ENCODE measurements around the gene ARRB1. TPM values are rescaled to one million over a fixed set of nuclear protein-coding genes. Genes with fewer than 3 reads are reported as not detected.
A peak's percentile ranks its signal among the peaks of the same experiment; 100 is the strongest.

ARRB1 gene
- total and polyA plus RNA-seq, 10 donors = 11.6 to 139 (median 78.1) TPM

- TF ChIP-seq POLR2AphosphoS5 (IDR thresholded peaks at IDR 0.05) (no peak), CTCF (IDR thresholded peaks at IDR 0.05 in 8 of 11, conservative IDR thresholded peaks at IDR 0.05 in 3 of 11) (no peak), POLR2A (IDR thresholded peaks at IDR 0.05) (no peak)
- no peak for DNase-seq
- Histone ChIP-seq H3K36me3 (peaks cover 0 to 68% (median 16%) of the 10 kb centered on the region in 6 donors), H3K27me3 (replicated peaks in 1 of 7) (no peaks in the 10 kb centered on the region), H3K4me1 (peaks cover 0 to 71% (median 20%) of the 10 kb centered on the region in 6 donors), H3K9me3 (no peaks in the 10 kb centered on the region), H3K4me3 (no peak overlapping the region), H3K27ac (no peak overlapping the region)
- intact Hi-C loops (cut with DNase I; ENCODE audit: low total_unique reads) = no loop called here
- 84 to 90% (median 86%) methylated on average over 3 to 6 of the region's 6 CpGs for WGBS, 5 donors
Measured at GRCh38 chr11:75289511-75289760, 62.0 kb downstream of the ARRB1 start.

DNA sequence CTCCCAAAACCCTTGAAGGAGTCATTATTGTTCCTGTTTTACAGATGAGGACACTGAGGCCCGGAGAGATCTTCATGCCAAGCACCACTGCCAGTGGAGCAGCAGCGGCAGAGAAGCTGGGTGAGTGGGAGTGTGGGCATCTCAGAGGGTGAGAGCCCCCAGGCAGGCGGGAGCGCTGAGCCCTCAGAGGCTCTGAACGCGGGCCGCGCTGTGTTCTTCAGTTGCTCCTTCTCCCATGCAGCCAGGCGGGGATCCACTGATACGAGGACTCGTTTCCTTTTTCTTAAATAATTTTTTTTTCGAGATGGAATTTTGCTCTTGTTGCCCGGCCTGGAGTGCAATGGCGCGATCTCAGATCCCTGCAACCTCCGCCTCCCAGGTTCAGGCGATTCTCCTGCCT lies 63.9 kb downstream of the ARRB1 start:
- Histone ChIP-seq H3K4me3 (no peak overlapping the region), H3K9me3 (no peaks in the 10 kb centered on the region), H3K27me3 (replicated peaks in 1 of 7) (no peaks in the 10 kb centered on the region), H3K27ac (peak overlapping the region in 1 of 8 donors; percentile 21), H3K36me3 (peaks cover 0 to 78% (median 30%) of the 10 kb centered on the region in 6 donors), H3K4me1 (peaks cover 0 to 55% (median 11%) of the 10 kb centered on the region in 6 donors)
- WGBS, 5 donors = 91 to 96% (median 95%) methylated on average over 17 of the region's 17 CpGs
- TF ChIP-seq POLR2AphosphoS5 (IDR thresholded peaks at IDR 0.05) (no peak), POLR2A (IDR thresholded peaks at IDR 0.05) (no peak), CTCF (IDR thresholded peaks at IDR 0.05 in 8 of 11, conservative IDR thresholded peaks at IDR 0.05 in 3 of 11) (no peak)
- no peak for DNase-seq
- intact Hi-C loops (cut with DNase I; ENCODE audit: low total_unique reads) = no loop called here

DNA sequence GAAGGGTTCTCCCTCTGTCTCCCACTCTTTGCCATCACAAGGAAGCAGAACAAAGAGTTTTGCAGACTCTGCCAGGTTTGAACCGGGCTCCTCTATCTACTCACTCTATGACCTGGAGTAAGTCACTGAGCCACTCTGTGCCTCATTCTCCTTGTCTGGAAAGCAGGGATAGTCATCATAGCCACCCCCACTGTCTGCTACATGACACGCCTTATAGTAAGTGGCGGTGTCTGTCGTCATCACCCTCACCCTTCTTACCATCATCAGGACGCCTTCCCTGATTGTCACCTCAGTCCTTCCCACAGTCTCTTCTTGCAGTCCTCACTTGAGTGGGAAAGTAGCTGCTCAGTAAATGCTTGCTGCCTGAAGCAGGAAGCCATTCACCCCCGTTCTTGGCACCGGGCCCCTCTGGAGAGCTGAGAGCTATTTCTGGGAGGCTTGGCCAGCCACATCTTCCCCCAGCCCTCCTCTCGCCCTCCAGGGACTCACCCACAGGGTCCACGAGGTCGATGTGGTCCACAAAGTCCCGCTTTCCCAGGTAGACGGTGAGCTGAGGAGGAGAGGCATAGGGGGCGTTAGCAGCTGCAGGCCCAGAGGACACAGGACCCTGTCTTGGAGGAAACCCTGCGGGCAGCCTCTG lies 64.5 kb downstream of the ARRB1 start:
- TF ChIP-seq POLR2AphosphoS5 (IDR thresholded peaks at IDR 0.05) = no peak
- TF ChIP-seq POLR2A (IDR thresholded peaks at IDR 0.05) = no peak
- TF ChIP-seq CTCF (IDR thresholded peaks at IDR 0.05 in 8 of 11, conservative IDR thresholded peaks at IDR 0.05 in 3 of 11) = no peak
- H3K9me3 ChIP-seq = no peaks in the 10 kb centered on the region
- H3K4me3 ChIP-seq = no peak overlapping the region
- intact Hi-C loops (cut with DNase I; ENCODE audit: low total_unique reads) = no loop called here
- H3K36me3 ChIP-seq = peaks cover 0 to 85% (median 35%) of the 10 kb centered on the region in 6 donors
- H3K4me1 ChIP-seq = peaks cover 0 to 49% (median 8%) of the 10 kb centered on the region in 6 donors
- WGBS, 5 donors = 60 to 70% (median 64%) methylated on average over 8 to 14 of the region's 14 CpGs
- H3K27ac ChIP-seq = peak overlapping the region in 1 of 8 donors; percentile 21
- H3K27me3 ChIP-seq (replicated peaks in 1 of 7) = no peaks in the 10 kb centered on the region
- no peak for DNase-seq

GRCh38 chr11:75285776-75286360 lies 65.6 kb downstream of the ARRB1 start:
- H3K4me1 ChIP-seq = peaks cover 0 to 52% (median 9%) of the 10 kb centered on the region in 6 donors
- no peak for DNase-seq
- H3K9me3 ChIP-seq = no peaks in the 10 kb centered on the region
- H3K4me3 ChIP-seq = no peak overlapping the region
- intact Hi-C loops (cut with DNase I; ENCODE audit: low total_unique reads) = no loop called here
- TF ChIP-seq POLR2A (IDR thresholded peaks at IDR 0.05) (no peak), CTCF (IDR thresholded peaks at IDR 0.05 in 8 of 11, conservative IDR thresholded peaks at IDR 0.05 in 3 of 11) (no peak), POLR2AphosphoS5 (IDR thresholded peaks at IDR 0.05) (no peak)
- peak overlapping the region in 1 of 8 donors; percentile 24 for H3K27ac ChIP-seq
- peaks cover 0 to 95% (median 43%) of the 10 kb centered on the region in 6 donors for H3K36me3 ChIP-seq
- 92 to 99% (median 95%) methylated on average over 5 of the region's 5 CpGs for WGBS, 5 donors
- H3K27me3 ChIP-seq (replicated peaks in 1 of 7) = no peaks in the 10 kb centered on the region

Measured in spleen (tissue), 11 donors.